ENCODE data around the gene MUC22.

DNA sequence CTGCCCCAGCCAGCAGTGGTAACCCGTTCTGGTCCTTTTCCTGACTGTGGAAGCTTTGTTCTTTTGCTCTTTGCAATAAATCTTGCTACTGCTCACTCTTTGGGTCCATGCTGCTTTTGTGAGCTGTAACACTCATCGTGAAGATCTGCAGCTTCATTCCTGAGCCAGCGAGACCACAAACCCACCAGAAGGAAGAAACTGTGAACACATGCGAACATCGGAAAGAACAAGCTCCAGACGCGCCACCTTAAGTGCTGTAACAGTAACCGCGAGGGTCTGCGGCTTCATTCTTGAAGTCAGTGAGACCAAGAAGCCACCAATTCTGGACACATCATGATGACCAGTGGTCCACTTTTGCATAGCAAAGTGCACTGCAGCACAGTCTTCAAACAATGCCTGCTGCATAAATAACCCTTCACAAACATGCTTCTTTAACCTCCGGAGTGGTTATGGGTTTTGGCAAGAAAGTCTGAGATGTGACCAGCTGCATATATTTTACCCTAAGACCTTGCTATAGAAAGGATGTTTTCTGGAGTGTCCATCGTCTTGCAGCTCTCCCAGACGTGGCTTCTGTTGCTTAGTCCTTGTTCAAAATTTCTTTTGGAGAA, 8.9 kb upstream of the MUC22 start:
- TF ChIP-seq, protein P1, sequence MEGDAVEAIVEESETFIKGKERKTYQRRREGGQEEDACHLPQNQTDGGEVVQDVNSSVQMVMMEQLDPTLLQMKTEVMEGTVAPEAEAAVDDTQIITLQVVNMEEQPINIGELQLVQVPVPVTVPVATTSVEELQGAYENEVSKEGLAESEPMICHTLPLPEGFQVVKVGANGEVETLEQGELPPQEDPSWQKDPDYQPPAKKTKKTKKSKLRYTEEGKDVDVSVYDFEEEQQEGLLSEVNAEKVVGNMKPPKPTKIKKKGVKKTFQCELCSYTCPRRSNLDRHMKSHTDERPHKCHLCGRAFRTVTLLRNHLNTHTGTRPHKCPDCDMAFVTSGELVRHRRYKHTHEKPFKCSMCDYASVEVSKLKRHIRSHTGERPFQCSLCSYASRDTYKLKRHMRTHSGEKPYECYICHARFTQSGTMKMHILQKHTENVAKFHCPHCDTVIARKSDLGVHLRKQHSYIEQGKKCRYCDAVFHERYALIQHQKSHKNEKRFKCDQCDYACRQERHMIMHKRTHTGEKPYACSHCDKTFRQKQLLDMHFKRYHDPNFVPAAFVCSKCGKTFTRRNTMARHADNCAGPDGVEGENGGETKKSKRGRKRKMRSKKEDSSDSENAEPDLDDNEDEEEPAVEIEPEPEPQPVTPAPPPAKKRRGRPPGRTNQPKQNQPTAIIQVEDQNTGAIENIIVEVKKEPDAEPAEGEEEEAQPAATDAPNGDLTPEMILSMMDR (IDR thresholded peaks at IDR 0.05; ENCODE audit: low read depth, low read length, poor library complexity, severe bottlenecking): no peak
- TF ChIP-seq EZH2phosphoT487 (IDR thresholded peaks at IDR 0.05; ENCODE audit: borderline replicate concordance, low read length): no peak

All from DOHH2 (cell line).